ENCODE results near the gene CDCA5.

The CDCA5 gene

GRCh38 chr11:65056999-65057398 is 26.8 kb downstream of the CDCA5 start:
- H3K4me3 ChIP-seq (ENCODE audit: control insufficient read depth, low read depth, low read length) = no peak overlapping the region
- DNase-seq (ENCODE audit: low read depth) = no peak
- no peak for TF ChIP-seq CTCF (IDR thresholded peaks at IDR 0.05; ENCODE audit: control insufficient read depth, insufficient read depth, low read depth, low read length, missing control alignments)

- DNase-seq (ENCODE audit: low read depth) = no peak
- no peak for TF ChIP-seq CTCF (IDR thresholded peaks at IDR 0.05; ENCODE audit: control insufficient read depth, insufficient read depth, low read depth, low read length, missing control alignments)
- no peak overlapping the region for H3K4me3 ChIP-seq (ENCODE audit: control insufficient read depth, low read depth, low read length)
These were observed 28.3 kb downstream of the CDCA5 start for GRCh38 chr11:65055538-65055937.

GRCh38 chr11:65053827-65054508 is 29.9 kb downstream of the CDCA5 start:
- H3K4me3 ChIP-seq (ENCODE audit: control insufficient read depth, low read depth, low read length) = no peak overlapping the region
- DNase-seq (ENCODE audit: low read depth) = no peak
- no peak for TF ChIP-seq CTCF (IDR thresholded peaks at IDR 0.05; ENCODE audit: control insufficient read depth, insufficient read depth, low read depth, low read length, missing control alignments)

- H3K4me3 ChIP-seq (ENCODE audit: control insufficient read depth, low read depth, low read length) = no peak overlapping the region
- TF ChIP-seq CTCF (IDR thresholded peaks at IDR 0.05; ENCODE audit: control insufficient read depth, insufficient read depth, low read depth, low read length, missing control alignments) = no peak
- DNase-seq (ENCODE audit: low read depth) = no peak
These were observed 32.4 kb downstream of the CDCA5 start for GRCh38 chr11:65051398-65051858.

GRCh38 chr11:65047581-65048422 is 36.0 kb downstream of the CDCA5 start:
- H3K4me3 ChIP-seq (ENCODE audit: control insufficient read depth, low read depth, low read length) = peak overlapping the region; percentile 50
- DNase-seq (ENCODE audit: low read depth) = no peak
- no peak for TF ChIP-seq CTCF (IDR thresholded peaks at IDR 0.05; ENCODE audit: control insufficient read depth, insufficient read depth, low read depth, low read length, missing control alignments)

- DNase-seq (ENCODE audit: low read depth) = no peak
- no peak overlapping the region for H3K4me3 ChIP-seq (ENCODE audit: control insufficient read depth, low read depth, low read length)
- no peak for TF ChIP-seq CTCF (IDR thresholded peaks at IDR 0.05; ENCODE audit: control insufficient read depth, insufficient read depth, low read depth, low read length, missing control alignments)
These were observed 38.1 kb downstream of the CDCA5 start for GRCh38 chr11:65045728-65046127.
